GM19455 (cell line): Measurements from ENCODE around the gene PTEN.
"Not testable (repeated sequence)": the region's sequence is repeated elsewhere in the genome, so short reads cannot be mapped to it uniquely, and the experiment has no call there.

Experiments used
- ATAC-seq: cut with Tn5 transposase; IDR thresholded peaks from one replicate; pipeline ENCODE4 v1.9.1; 2021; ENCODE audit not compliant: unreplicated experiment

The PTEN gene

DNA sequence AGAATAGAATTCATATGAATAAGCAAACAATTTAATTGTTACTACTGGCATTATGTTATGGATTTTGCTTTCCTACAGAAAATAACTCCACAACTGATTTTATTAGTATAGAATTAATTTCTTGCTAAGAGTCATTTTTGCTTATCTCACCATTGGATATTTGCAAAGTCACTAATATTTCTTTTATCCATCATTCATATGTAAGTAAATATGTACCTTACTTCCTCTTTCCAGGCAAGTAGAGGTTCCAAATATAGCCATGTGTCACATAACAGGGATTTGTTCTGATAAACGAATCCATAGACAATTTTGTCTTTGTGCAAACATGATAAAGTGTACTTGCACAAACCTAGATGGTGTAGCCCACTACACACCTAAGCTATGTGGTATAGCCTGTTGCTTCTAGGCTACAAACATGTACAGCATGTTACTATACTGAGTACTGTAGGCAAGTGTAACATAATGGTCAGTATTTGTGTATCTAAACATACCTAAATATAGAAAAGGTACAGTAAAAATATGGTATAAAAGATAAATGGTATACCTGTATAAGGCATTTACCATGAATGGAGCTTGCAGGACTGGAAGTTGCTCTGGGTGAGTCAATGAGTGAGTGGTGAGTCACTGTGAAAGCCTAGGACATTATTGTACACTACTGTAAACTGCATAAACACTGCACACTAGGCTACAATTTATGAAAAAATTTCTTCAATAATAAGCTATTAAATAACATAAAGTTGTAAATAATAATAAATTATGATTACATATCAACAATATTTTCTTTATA is 18.4 kb upstream of the PTEN start:
- ATAC-seq = no peak

DNA sequence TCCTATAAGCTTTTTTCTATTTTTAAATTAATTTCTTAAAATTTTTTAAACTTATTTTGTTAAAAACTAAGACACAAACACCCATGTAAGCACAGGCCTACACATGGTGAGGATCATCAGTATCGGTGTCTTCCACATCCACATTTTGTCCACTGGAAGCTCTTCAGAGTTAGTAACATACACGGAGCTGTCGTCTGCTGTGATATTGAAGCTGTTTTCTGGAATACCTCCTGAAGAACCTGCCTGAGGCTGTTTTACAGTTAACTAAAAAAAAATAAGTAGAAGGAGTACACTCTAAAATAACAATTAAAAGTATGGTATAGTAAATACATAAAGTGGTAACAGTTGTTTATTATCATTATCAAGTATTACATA is 17.8 kb upstream of the PTEN start:
- no peak for ATAC-seq

DNA sequence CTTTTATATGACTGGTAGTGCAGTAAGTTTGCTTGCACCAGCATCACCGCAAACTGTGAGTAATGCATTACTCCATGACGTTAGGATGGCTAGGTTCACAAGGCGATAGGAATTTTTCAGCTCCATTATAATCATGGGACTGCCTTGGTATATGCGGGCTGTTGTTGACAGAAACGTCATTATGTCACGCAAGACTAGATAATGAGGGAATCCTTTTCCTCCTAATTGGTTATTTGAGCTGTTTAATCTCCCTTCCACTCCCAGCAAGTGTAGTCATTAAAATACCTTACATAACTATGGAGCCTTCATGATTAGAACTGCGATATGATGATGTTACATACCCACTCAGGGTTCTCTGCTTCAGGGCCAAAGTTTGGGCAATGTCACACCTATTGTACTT is 17.4 kb upstream of the PTEN start:
- no peak for ATAC-seq

DNA sequence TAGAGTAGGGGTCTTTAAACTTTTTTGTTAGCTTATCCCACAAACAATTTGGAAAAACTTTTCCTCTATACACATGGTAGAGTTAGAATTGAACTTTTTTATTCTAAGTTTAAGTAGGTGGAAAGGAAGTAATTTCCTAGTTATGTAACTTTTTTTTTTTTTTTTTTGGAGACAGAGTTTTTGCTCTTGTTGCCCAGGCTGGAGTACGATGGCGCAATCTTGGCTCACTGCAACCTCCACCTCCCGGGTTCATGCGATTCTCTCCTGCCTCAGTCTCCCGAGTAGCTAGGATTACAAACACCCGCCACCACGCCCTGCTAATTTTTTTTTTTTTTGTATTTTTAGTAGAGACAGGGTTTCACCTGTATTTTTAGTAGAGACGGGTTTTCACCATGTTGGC is 16.7 kb upstream of the PTEN start:
- not testable (repeated sequence) for ATAC-seq

DNA sequence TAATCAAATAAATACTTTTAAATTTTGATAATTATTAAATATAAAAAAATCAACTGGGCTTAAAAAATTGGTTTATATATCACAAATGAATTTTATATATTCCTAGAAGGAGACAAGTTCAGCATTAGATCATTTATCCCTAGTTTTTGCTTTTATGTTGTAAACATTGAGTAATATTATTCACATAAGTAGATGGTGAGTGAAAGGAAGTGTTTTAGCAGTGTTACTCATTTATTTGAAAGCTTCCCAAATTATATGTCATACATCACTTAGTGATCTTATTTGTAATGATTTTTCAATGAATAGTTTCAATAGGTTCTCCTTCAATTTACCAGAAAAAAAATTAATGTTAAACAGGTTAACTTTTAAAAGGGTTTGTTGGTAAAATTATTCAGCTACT is 15.9 kb upstream of the PTEN start:
- no peak for ATAC-seq

DNA sequence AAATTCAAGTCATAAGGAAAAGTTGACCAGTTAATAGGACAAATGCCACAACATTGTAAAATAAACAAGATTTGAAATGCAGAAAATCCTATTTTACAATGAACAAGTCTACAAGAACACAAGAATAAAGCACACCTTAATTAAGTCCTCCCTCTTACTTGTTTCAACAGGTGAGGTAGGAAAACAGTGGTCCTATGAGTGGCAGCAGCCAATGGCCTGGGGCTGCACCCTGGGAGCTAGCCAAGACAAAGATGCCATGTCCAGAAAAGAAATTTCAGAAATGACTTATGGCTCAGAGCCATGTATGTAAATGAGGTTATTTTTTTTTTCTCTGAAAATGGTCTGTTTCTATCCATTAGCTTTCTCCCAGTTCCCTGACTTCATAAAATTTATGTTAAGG is 14.4 kb upstream of the PTEN start:
- no peak for ATAC-seq

DNA sequence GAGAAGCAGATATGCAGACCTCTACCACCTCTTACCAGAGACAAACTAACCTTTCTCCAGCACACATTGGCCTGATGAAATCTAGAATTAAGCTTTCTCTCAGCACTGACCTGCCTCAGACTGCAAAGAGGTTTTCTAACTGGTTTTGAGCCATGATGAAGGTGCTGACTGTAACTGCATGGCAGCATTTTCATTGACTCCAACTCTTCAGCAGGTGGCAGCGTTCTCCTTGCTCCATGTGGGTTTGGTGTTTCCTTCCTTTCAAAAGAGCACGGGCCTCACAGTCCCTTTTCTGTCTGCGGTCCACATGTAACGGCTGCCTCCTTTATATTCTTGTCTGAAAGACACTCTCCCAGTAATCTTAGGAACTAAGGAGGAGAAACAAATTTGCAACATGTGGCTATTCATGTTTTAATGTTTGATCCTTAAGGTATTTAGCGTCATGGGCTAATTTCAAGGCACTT is 12.7 kb upstream of the PTEN start:
- no peak for ATAC-seq

DNA sequence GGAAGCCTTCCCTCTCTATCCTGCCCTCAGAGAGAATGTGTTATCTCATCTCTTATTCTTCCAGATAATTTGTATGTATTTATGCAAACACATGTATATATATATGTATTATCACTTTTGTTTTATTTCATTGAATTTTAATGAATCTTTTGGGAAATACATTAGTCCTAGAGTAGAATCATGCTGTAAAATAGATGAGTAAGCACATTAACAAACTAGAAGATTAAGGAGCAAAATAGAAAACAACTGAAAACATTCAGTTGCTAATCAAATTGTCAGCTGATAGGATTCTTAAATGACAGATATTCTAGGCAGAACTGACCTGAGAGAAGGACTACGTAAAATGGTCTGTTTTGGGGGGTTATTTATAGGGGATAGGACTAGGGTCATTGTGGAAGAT is 11.3 kb upstream of the PTEN start:
- ATAC-seq = no peak

DNA sequence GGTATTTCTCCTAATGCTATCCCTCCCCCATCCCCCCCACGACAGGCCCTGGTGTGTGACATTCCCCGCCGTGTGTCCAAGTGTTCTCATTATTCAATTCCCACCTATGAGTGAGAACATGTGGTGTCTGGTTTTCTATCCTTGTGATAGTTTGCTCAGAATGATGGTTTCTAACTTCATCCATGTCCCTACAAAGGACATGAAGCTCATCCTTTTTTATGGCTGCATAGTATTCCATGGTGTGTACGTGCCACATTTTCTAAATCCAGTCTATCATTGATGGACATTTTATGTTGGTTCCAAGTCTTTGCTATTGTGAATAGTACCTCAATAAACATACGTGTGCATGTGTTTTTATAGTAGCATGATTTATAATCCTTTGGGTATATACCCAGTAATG is 8.2 kb upstream of the PTEN start:
- ATAC-seq = not testable (repeated sequence)

DNA sequence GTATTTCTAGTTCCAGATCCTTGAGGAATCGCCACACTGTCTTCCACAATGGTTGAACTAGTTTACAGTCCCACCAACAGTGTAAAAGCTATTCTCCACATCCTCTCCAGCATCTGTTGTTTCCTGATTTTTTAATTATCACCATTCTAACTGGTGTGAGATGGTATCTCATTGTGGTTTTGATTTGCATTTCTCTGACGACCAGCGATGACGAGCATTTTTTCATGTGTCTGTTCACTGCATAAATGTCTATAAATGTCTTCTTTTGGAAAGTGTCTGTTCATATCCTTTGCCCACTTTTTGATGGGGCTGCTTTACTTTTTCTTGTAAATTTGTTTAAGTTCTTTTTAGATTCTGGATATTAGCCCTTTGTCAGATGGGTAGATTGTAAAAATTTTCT is 7.8 kb upstream of the PTEN start:
- ATAC-seq = not testable (repeated sequence)

DNA sequence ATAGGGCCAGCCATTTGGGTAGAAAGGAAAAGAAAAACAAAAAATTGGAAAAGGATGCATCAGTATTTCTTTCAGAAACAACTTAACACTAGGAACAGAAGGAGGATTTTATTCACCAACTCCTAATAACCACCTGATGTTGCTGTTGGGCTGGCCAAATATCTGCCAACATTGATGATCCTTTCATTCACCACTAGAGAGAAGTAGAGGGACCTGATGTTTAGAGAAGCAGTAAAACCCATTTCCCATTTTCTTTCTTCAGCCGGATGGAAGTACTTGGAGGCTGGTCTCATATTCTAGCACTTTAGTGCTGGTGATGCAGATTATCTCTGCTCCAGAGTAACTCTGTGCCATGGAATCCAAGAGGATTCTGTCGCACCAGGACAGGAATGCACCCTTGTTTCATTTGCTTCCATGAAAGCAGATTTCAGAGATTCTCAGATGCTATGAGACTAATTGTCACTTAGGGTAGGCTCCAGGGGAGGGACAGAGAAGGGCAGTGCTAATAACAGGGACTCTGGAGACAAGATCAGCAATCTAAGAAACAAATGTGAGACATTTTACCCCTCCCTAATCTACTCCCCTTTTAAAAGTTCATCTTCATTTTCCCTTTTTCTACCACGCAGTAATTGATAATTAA is 3.1 kb upstream of the PTEN start:
- ATAC-seq = no peak

DNA sequence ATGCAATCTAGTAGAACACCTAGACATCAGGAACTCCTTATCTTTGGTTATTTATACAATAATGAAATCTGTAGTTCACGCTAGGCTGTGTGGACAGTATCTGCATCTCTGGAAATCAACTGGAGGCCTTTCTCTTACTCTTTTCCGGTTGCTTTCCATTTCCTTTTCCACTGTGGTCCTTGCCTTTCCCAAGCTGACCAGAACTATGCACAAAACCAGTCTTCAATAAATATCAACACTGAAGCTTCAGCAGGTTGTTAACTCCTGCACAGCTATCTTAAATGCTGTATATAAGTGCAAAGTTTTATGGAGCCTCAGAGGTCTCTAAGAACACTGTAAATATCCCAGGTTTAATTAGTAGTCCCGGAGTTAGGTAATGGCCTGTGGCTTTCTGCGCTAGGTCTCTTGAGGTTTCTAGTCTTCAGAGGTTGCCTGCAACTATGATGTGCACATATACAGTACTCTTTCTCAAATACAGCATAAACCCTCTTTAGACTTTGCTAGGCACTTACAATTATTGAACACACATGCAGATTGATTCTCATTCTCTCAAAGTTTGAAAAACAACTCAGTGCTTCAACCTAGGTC is 2.5 kb upstream of the PTEN start:
- no peak for ATAC-seq

DNA sequence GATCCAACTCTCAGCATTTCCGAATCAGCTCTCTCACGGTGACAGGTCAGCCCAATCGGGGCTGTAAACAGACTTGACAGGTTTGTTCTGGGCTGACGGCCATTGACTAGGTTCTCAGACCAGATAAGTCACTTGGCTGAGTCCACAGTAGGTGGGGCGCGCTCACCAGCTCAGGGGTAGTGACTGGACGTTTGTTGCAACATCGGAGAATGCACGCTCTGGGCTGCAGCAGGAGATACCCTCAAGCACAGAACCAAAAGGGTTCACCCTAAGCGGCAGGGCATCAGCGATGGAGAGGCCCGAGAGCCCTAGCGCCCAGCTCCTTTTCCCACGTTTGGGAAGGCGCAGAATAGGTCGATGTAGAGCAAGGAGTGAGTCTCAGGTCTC is 1.9 kb upstream of the PTEN start:
- ATAC-seq = peak; percentile 11

DNA sequence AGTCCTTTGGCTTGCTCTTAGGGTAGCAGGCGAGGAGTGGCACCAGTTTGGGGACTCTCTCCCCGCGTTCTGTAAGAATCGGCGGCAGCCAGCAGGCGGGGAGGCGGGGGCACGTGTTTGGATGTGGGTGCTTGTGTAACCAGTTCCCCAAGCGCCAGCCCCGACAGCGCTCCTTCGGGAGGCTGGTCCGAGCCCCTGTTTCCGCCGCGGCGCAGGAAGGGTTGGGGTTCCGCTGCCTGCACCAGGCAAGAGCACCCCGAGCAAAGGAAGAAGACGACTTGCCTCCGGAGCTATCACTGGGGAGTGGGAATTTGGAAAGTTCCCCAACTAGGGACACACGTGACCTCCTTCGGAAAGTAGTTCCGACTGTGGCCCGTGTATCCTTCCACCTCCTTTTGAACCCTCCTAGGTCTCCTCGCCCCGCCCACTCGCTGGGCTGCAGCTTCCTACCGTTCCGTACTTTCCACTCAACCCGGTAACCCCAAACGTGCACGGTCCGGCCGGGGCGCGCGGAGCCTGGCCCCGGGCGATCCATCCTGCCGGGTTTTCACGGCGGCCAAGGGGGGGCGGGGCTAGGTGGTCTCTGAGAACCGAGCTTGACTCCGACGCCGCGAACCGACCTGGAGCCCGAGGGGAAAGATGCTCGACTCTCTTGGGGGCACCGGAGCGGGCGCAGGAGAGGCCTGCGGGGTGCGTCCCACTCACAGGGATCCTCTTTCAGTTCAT is 1.3 kb upstream of the PTEN start:
- ATAC-seq = peak; percentile 50

DNA sequence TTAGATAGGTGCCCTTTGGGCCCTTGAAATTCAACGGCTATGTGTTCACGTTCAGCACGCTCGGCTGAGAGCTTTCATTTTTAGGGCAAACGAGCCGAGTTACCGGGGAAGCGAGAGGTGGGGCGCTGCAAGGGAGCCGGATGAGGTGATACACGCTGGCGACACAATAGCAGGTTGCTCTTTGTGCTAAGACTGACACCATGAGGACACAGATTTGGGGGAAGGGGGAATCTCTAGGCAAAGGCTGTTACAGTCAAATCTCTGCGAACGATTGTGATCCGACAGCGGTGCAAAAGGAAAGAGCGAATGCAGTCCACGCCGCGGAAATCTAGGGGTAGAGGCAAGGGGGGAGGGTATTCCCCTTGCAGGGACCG is 759 bp upstream of the PTEN start:
- ATAC-seq = peak; percentile 3

DNA sequence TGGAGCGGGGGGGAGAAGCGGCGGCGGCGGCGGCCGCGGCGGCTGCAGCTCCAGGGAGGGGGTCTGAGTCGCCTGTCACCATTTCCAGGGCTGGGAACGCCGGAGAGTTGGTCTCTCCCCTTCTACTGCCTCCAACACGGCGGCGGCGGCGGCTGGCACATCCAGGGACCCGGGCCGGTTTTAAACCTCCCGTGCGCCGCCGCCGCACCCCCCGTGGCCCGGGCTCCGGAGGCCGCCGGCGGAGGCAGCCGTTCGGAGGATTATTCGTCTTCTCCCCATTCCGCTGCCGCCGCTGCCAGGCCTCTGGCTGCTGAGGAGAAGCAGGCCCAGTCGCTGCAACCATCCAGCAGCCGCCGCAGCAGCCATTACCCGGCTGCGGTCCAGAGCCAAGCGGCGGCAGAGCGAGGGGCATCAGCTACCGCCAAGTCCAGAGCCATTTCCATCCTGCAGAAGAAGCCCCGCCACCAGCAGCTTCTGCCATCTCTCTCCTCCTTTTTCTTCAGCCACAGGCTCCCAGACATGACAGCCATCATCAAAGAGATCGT is 598 bp downstream of the PTEN start:
- ATAC-seq = not testable (repeated sequence)

DNA sequence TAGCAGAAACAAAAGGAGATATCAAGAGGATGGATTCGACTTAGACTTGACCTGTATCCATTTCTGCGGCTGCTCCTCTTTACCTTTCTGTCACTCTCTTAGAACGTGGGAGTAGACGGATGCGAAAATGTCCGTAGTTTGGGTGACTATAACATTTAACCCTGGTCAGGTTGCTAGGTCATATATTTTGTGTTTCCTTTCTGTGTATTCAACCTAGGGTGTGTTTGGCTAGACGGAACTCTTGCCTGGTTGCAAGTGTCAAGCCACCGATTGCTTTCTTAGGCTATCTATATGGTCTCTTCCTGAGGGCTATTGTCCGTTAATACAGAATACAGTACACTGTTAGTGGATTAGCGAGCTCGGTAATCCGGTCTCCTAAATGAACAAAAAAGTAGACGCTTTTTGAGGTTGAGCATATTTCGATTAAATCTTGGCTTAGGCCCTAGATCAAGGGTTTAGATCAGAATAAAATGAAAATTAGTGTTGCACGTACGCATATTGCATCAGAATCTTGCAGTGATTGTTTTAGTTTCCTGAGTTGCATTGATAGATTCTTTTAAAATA is 1.2 kb downstream of the PTEN start:
- ATAC-seq = no peak

DNA sequence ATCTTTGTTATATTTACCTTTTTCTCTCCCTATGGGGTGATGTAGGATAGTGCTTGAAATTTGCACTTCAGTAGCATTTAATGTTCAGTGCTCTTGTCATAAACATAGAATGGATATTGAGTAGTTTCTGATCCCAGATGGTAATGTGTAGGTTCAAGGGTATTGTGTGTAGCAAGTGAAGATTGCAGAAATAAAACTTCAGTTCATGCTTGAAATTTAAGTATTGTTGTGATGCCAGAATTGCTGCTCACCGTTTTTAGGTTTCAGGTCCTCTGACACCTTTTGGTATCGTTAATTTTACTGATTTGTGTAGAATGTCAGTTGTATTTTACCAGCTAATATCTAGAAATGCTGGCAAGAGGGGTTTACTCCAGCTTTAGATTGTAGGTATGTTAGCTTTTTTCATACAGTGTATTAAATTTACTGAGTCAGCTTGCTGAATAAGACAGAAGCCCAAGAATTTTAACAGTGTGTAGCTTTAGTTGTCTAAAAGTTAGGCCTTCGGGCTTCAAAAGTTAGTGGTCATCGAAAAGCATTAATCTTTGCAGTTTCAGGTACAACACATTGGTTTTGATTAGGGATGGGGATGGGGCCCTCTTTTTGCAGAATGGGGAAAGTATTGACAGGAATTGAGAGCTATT is 1.9 kb downstream of the PTEN start:
- no peak for ATAC-seq

DNA sequence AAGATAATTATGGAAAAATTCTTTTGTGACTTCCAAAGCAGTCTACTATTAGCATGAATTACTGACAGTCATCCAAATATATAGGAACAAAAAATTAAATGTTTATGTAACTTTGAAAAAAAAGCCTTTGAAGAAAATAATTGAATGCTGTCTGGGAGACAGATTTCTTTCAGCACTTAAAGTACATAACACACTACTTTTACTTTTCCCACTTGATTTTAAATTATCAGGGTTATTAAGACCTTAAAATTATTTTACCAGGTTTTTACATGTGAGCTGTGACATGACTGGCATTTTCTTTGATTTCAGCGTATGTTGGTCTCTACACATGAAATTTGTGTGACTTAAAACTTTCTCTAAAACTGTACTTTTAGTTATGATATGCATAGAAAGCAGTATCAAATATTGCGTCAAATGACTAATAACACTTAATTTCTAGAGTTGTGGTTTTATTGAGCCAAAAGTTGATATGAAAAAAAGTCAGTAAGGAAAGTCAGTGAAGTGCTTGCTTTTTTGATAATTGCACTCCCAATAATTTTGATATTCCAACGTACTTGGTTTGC is 3.1 kb downstream of the PTEN start:
- no peak for ATAC-seq

DNA sequence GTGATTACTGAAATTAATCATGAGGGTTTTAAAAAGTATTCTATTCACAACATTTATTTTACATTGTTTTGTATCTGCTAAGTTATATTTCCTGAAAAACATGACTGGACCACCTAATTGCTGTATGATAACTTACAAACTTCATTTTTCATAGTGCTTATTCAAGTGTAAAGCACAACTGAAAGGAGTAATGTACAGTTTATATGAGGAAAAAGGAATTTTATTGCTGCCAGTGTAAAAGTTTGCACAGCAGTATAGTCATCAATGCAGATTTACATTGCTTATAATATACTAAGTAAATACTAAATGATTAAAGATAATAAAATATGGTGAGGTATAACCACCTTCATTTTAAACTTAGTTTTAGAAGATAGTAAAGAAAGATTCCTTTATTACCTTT is 4.0 kb downstream of the PTEN start:
- ATAC-seq = no peak
